ENCODE results near the gene GIT2. TPM values are rescaled to one million over a fixed set of nuclear protein-coding genes. Genes with fewer than 3 reads are reported as not detected.

Gene GIT2
- total RNA-seq, 2 donors from 2014 or later = 64.3 to 70.1 TPM

- Mint-ChIP-seq H3K9me3 (no peaks in the 10 kb centered on the region), H3K36me3 (no peaks in the 10 kb centered on the region), H3K27ac (peak within 1 kb of the TSS; percentile 93 to 97)
- ATAC-seq (peak; percentile 95 to 96), DNase-seq (ENCODE audit: low spot score in 2 of 2) (peak; percentile 94 to 95)
Measured at GRCh38 chr12:109880043-109880931, 115.9 kb downstream of the GIT2 start, which contains the start of gene GLTP. GLTP (minus strand) TSS chr12:109880541; CDS start chr12:109880374, 167 bp downstream.

Other genes starting within 250 kb of the GIT2 start
- not detected for gene TRPV4, start 163.0 kb downstream of the GIT2 start, total RNA-seq
- 10 to 100 TPM; 22.2 to 24.9 TPM for gene GLTP, start 115.8 kb downstream of the GIT2 start, total RNA-seq
- gene TCHP, start 96.1 kb downstream of the GIT2 start, total RNA-seq = 10 to 100 TPM; 14.9 to 18.3 TPM
- gene ANKRD13A, start 3.1 kb upstream of the GIT2 start, total RNA-seq = 10 to 100 TPM; 64.7 to 65.2 TPM
- 10 to 100 TPM in 1 of 2 donors, 1 to 10 TPM in 1; 6.4 to 12.7 TPM for gene C12orf76, start 52.2 kb upstream of the GIT2 start, total RNA-seq
- 1 to 10 TPM; 1.0 to 3.9 TPM for gene IFT81, start 128.0 kb upstream of the GIT2 start, total RNA-seq